ENCODE results near the gene EIF2B4. TPM values are rescaled to one million over a fixed set of nuclear protein-coding genes. Genes with fewer than 3 reads are reported as not detected.
A peak's percentile ranks its signal among the peaks of the same experiment; 100 is the strongest.

The EIF2B4 gene
- total and polyA plus RNA-seq, 2 of the 13 experiments (the other 11 are each of a cell fraction or from before 2014, with no cell fraction given), result 91.5 to 96.4 TPM

GRCh38 chr2:27380626-27381545, 10.7 kb upstream of the EIF2B4 start, which contains the start of gene ZNF513 (continued):
- TF ChIP-seq SNAPC4 (CRISPR knock-in tag; IDR thresholded peaks at IDR 0.05), result 0 out of 2 replicates have a peak, but pooled peaks have one; percentile 47
- no peak for TF ChIP-seq ZNF136 (CRISPR knock-in tag; IDR thresholded peaks at IDR 0.05; ENCODE audit: low read depth)
- TF ChIP-seq PCBP1 (IDR thresholded peaks at IDR 0.05; ENCODE audit: borderline replicate concordance, low read depth, low read length), result peak; percentile 66; the same call in 1 of the 2 replicates
- TF ChIP-seq ELF1 (CRISPR knock-in tag; IDR thresholded peaks at IDR 0.05), result peak; percentile 86
- TF ChIP-seq, protein P1, sequence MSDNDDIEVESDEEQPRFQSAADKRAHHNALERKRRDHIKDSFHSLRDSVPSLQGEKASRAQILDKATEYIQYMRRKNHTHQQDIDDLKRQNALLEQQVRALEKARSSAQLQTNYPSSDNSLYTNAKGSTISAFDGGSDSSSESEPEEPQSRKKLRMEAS (IDR thresholded peaks at IDR 0.05), result peak; percentile 86
- no peak for TF ChIP-seq MIER2 (CRISPR knock-in tag; IDR thresholded peaks at IDR 0.05)
- TF ChIP-seq ZNF530 (CRISPR knock-in tag; IDR thresholded peaks at IDR 0.05; ENCODE audit: low read depth), result no peak
- TF ChIP-seq SP2 (CRISPR knock-in tag; IDR thresholded peaks at IDR 0.05), result peak; percentile 55
- TF ChIP-seq, protein P2, sequence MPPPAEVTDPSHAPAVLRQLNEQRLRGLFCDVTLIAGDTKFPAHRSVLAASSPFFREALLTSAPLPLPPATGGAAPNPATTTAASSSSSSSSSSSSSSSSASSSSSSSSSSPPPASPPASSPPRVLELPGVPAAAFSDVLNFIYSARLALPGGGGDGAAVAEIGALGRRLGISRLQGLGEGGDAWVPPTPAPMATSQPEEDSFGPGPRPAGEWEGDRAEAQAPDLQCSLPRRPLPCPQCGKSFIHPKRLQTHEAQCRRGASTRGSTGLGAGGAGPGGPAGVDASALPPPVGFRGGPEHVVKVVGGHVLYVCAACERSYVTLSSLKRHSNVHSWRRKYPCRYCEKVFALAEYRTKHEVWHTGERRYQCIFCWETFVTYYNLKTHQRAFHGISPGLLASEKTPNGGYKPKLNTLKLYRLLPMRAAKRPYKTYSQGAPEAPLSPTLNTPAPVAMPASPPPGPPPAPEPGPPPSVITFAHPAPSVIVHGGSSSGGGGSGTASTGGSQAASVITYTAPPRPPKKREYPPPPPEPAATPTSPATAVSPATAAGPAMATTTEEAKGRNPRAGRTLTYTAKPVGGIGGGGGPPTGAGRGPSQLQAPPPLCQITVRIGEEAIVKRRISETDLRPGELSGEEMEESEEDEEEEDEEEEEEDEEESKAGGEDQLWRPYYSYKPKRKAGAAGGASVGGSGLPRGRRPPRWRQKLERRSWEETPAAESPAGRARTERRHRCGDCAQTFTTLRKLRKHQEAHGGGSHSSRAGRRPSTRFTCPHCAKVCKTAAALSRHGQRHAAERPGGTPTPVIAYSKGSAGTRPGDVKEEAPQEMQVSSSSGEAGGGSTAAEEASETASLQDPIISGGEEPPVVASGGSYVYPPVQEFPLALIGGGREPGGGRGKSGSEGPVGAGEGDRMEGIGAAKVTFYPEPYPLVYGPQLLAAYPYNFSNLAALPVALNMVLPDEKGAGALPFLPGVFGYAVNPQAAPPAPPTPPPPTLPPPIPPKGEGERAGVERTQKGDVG (CRISPR knock-in tag; IDR thresholded peaks at IDR 0.05; ENCODE audit: borderline replicate concordance), result peak; percentile 82; the same call in 1 of the 2 replicates
- TF ChIP-seq ZNF792 (CRISPR knock-in tag; IDR thresholded peaks at IDR 0.05), result no peak
- no peak for TF ChIP-seq MATR3 (CRISPR knock-in tag; IDR thresholded peaks at IDR 0.05)
- 0 out of 2 replicates have a peak, but pooled peaks have one; percentile 35 for TF ChIP-seq SMAD1 (CRISPR knock-in tag; IDR thresholded peaks at IDR 0.05; ENCODE audit: borderline replicate concordance, low read depth)
- no peak for TF ChIP-seq CEBPB (IDR thresholded peaks at IDR 0.05; ENCODE audit: borderline replicate concordance, low read depth, low read length)
- no peak for TF ChIP-seq ZNF205 (CRISPR knock-in tag; IDR thresholded peaks at IDR 0.05)
- no peak for TF ChIP-seq HNRNPL (IDR thresholded peaks at IDR 0.05; ENCODE audit: low read depth, low read length)
- TF ChIP-seq CREB1 (IDR thresholded peaks at IDR 0.05), result peak; percentile 65
- TF ChIP-seq CREB1 (CRISPR knock-in tag; IDR thresholded peaks at IDR 0.05), result peak; percentile 89
- 0 out of 2 replicates have a peak, but pooled peaks have one; percentile 69 for TF ChIP-seq ZNF772 (CRISPR knock-in tag; IDR thresholded peaks at IDR 0.05)
- TF ChIP-seq KLF16 (CRISPR knock-in tag; IDR thresholded peaks at IDR 0.05), result no peak
- no peak for TF ChIP-seq ZNF264 (CRISPR knock-in tag; IDR thresholded peaks at IDR 0.05)
